ENCODE data around the gene NMRAL1.

NMRAL1 gene

DNA sequence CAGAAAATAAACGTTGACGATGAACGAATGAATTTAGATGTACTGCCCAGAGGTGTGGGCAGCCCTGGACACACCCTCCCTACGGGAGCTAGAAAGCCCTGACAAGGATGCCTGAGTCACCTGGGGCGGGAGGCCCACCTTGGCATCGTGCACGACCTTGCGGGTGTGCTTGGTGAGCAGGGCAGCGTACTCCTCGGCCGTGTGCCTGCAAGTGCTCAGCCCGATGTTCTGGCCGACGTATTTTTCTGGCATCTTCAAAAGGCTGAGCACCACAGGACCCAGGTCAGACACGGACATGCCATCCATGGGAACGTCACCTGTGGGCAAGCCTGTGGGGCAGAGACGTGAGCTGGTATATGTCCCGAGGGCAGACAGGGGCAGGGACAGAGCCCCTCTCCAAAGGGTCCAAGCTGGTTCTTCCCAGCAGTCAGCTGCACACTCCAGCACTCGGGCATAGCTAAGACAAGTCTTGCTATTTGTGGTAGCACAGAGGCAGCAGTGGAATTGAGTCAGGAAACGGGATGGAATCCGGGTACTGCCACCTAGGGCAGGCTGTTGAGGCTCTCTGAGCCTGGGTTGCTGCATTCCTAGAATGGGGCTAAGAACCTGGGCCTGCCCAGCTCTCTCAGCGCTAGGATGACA is 10.8 kb downstream of the NMRAL1 start:
- no peak for DNase-seq

DNA sequence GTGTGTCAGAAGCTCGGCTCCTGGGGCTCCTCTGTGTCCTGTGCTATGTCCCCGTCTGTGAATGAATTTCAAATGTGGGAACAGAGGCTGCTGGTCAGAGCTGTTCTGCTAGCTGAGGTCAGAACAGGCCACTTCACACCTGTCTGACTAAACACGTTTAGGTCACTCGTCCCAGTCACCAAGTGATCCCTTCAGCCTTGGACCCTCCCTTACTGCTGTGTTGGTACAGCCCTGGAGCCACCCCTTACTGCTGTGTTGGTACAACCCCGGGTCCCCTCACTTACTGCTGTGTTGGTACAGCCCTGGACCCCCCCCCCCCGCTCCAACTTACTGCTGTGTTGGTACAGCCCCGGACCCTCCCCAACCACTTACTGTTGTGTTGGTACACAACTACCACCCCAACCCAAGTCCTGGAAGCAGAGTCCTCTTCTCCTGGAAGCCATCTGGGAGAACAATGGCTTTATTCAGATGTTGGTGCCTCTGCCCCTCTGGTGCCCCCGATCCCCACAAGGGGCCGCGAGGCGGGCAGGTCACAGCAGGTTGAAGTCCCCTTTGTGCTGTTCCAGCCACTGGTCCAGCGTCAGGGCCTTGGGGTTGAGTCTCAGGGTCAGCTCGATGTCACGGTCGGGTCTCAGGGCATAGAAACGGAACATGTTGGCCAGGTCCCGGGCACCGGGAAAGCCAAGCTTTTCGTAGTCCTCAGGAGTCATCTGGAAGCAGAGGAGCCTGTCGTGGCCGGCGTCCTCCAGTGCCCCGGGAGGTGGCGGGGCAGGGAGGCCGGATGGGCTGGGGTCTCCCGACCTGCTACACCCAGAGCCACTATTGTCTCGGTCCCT is 13.0 kb downstream of the NMRAL1 start:
- DNase-seq = no peak

DNA sequence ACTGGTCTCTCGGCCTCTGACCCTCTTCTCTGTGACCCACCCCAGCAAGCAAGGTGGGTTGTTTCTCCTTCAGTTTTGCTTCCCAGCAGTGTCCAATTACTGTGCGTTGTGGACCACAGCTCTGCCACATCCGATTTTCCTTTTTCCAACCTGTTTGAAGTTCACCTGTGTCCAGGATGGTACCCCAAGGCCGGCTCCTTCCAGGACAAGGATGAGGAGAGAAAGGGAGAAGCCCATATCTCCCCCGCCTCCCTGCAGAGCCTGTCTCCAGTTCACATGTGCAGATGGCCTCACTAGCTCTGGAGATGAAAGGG is 13.5 kb downstream of the NMRAL1 start:
- DNase-seq = no peak

DNA sequence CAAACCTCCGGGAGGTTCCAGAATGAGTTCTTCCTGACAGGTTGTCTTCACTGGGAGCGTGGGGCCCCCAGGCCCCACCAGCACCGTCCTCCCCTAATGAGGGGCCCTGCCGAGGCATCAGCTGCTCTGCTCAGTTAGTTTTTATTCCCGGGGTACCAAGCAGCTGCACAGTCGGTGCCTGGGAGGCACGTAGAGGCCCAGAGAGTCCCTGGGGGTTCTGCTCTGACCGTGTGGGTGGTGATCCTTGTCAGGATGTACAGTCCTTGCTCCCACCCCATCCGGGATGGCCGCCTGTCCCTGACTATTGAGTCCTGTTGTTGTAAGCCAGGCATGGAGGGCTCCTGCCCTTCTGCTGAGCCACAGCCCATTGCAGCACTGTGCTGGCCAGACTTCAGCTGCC is 18.5 kb downstream of the NMRAL1 start:
- no peak for DNase-seq

DNA sequence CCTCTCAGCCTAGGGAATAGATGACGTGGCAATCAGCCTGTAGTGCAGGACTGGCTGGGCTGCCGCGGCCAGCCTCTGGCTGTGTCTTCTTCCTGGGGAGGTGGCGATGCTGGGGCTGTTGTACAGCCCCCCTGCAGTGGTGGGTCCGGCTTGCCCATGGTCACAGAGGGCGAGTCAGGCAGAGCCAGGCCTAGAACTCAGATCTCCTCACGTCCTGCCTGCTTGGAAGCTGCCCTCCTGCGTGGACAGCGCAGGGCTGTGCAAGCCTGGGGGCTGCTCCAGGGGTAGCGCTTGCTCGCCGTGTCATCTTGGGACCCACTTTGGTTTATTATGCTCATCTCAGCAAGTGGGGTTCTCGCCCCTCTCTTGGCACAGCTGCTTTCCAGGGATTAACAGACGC is 19.3 kb downstream of the NMRAL1 start:
- DNase-seq = no peak

DNA sequence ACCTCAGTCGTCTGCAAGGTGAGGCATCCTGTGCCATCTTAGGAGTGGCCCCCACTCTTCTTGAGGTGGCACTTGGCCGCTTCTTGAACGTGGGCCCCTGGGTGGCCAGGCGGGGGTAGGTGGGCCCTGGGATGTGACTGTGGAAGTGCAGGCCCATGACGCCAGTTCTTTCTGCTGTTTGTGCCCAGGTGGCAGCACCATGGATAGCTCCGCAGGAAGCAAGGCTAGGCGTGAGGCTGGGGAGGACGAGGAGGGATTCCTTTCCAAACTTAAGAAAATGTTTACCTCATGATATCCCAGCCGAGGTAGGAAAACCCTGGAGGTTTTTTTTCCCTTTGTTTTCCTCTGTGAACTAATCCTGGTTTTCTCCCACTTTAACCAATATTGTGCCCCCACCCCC is 19.8 kb downstream of the NMRAL1 start:
- DNase-seq = no peak

DNA sequence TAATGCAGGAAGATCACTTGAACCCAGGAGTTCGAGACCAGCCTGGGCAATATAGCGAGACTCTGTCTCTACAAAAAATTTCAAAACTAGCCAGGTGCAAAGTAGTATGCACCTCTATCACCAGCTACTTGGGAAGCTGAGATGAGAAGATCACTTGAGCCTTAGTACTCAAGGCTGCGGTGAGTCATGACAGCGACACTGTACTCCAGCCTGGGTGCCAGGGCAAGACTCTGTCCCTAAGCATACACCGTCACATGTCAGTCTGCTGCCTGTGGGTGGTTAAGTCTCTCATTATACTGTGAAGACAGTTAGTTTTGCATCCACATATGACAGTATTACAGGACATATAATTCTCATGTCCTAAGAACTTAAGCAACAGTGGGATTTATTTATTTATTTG is 21.8 kb downstream of the NMRAL1 start:
- DNase-seq = no peak

DNA sequence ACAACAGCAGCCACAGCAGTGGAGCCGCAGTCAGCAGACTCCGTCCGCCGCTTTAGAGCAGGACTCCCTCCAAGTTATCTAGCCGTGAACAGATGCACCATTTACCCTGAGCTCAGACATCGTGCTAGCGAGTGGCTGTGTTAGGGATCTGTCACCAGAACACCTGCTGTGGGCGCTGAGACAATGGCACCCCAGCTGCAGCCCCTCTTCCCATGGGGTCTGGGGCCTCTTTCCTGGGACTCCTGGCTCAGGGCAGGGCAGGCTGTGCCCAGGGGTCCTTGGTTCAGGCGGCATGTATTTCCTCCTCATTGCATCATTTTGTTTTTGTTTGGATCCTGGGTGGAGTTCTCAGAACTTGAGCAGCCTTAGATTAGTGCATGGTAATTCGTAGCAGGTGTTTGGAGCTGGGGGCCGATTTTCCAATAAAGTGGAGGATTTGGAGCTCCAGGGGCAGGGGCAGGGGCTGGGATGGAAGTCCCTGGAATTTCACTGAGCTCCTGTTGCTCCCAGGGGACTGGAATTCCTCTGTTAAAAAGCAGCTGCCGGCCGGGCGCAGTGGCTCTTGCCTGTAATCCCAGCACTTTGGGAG is 23.4 kb downstream of the NMRAL1 start:
- DNase-seq = no peak

DNA sequence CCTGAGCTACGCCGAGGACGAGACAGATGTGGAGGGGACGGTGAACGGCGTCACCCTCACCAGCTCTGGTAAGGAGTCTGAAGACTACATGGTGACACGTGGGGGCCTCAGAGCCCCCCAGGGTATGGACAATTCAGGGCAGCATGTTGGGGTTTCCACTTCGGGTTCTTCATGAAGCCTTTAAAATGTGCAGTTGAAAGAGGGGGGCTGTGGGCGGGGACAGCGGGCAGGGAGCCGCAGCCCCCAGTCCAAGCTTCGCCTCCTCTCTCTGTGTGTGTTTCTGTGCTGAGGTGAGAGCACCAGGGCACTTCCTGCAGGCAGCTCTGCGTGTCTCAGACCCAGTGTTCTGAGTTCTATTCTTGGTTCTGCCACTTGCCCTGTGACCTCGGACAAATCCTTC is 24.0 kb downstream of the NMRAL1 start:
- no peak for DNase-seq

DNA sequence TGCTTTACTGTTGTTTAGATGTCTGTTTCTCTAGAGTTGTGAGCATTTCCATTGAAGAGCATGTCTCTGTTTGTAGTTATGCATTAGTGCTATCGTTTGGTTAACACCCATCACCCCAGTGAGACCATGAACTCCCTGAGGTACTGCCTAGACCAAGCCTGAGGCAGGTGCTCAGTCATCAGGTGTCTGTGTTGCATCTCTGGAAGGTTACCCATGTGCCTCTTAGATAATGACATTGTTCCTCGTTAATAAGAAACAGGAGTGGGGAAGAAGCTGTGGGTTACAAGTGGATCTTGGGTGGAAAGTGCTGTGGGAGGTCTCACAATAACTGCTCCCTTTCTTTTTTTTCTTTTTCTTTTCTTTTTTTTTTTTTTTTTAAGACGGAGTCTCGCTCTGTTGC is 30.4 kb downstream of the NMRAL1 start:
- no peak for DNase-seq

DNA sequence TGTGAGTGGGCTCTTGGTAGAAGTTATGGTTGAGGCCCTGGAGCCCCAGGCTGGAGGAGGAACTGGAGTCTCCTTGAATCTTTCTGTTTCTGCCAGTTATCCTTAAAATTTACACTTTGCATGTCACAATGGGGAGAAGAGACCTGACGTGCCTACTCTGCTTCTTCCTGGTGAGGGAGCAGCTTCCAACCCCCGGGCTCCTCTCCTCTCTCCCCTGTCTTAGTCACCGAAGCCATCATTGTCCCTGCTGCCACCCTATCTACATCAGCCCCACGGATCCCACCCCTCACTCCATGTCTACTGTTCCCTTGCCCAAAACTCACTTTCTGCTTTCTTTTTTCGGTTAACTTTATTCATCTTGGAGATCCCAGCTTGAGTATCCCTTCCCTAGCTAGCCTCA is 31.2 kb downstream of the NMRAL1 start:
- DNase-seq = no peak

DNA sequence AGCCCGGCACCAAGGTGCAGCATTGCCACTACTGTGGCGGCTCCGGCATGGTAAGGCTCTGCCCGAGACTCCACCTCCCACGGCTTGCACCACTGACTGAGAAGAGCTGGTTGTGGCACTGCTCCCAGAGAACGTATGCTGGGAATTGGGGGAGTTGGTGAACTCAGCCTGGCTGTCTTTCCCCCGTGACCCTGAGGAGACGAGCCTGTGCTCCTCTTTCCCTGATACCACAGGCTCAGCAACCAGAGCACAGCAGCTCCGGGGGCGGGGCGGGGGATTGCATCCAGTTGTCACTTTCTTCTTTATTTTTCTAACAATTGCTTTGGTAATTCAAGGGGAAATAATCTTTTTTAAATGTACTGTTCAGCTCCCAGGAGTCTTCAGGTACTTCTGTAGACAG is 32.1 kb downstream of the NMRAL1 start:
- no peak for DNase-seq

DNA sequence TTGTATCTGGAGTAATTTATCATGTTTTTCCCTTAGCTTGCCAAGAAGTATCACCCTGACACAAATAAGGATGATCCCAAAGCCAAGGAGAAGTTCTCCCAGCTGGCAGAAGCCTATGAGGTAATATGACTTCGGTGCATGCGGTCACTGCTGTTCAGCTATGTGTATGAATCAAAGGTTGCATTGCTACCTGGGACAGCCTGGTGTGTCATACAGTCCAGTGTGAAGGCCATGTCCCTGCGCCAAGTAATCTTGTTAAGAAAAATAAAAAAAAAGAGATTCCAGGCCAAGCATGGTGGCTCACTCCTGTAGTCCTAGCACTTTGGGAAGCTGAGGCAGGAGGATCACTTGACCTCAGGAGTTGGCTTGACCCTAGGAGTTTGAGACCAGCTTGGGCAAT is 37.1 kb downstream of the NMRAL1 start:
- DNase-seq = no peak

DNA sequence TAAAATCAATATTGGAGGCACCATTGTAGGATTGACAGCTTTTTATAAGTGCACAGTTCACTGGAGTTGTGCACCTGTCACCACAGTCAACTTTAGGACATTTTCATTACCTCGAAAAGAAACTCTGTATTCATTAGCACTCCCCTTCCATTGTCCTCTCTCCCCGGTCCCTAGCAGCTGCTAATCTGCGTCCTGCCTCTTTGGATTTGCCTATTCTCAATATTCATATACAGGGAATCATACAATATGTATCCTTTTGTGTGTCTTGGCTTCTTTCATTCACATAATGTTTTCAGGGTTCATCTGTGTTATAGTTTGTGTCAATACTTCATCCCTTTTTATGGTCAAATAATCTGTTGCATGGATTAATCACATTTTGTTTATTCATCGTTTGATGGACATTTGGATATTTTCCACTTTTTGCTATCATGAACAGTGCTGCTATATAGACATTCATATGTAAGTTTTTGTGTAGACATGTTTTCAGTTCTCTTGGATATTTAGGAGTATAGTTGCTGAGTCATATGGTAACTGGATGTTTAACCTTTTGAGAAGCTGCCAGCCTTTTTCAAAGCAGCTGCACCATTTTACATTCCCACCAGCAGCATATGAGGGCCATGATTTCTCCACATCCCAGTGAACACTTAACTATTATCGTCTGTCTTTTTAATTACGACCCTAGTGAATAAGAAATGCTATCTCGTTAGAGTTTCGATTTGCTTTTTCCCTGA is 38.9 kb downstream of the NMRAL1 start:
- DNase-seq = no peak

DNA sequence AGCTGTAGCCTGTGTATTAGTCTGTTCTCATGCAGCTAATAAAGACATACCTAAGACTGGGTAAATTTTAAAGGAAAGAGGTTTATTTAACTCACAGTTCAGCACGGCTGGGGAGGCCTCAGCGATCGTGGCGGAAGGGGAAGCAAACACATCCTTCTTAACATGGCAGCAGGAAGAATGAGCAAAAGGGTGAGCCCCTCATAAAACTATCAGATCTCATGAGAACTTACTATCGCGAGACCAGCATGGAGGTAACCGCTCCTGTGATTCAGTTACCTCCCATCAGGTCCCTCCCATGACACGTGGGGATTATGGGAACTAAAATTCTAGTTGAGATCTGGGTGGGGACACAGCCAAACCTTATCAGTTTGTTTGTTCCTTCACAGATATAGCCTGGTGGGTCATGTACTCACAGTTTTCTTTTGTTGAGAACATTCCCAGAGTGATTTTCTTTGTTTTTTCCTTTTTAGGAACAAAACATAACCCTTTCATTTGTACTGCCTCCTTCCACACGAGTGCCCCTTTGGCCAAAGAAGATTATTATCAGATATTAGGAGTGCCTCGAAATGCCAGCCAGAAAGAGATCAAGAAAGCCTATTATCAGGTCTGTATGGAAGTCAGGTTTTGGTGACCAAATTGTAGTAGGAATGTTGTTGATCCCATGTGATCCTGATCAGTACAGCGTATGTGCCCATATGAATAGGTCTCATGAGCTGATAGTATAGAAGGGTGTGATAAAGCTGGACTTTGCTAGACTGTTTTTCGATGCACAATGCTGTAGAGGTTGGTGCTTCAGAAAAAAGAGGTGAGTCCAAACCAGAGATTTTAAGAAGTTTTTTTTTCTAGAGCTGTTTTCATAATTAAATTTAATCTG is 40.3 kb downstream of the NMRAL1 start:
- no peak for DNase-seq

DNA sequence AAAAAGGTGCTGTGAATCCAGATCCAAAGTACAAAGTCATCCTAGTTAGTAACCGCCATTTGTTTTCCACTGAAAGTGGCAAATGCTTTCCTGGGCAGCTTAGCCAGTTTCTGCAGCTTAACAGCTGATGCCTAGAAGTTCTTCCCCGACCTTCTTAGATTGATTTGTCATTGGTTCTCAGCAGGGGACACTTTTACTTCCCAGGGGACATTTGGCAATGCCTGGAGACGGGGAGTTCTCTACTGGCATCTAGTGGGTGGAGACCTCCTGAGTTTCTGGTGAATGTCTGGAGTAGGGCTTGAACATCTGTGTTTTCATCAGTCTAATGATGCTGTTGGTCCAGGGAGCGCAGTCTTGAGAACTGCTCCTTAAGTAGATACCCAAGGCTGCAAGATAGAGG is 41.2 kb downstream of the NMRAL1 start:
- no peak for DNase-seq

DNA sequence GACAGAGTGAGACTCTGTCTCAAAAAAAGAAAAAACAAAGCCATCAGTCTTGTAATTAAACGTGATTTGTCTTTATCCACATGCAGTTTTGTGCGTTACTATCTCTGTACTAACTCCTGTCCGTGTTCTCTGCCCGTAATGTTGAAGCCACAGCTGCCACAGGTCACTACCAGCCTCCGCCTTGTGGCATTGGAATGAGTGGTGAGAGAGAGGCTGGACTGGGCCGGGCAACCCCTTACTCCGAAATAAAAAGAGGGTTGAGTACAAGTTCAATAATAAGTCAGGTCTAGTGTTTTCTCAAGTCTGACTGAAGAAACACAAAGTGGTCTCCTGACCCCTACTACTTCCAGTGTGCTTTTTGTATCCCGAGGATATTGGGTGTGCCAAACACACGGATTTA is 43.4 kb downstream of the NMRAL1 start:
- no peak for DNase-seq

DNA sequence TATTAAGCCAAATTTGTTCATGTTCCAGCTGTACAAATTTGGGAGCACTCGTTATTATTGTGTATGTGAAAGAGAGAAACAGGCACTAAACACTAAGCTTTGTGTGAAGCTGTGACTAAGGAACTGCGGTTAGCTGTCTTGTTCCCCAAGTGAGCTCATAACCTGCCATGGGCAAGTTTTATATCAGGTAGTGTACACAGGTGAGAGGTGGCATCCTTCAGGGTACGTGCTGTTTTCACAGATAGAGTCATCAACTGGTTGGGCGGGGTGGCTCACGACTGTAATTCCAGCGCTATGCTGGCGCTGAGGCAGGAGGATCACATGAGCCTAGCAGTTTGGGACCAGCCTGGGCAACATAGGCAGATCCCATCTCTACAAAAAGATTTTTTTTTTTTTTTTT is 45.9 kb downstream of the NMRAL1 start:
- no peak for DNase-seq

DNA sequence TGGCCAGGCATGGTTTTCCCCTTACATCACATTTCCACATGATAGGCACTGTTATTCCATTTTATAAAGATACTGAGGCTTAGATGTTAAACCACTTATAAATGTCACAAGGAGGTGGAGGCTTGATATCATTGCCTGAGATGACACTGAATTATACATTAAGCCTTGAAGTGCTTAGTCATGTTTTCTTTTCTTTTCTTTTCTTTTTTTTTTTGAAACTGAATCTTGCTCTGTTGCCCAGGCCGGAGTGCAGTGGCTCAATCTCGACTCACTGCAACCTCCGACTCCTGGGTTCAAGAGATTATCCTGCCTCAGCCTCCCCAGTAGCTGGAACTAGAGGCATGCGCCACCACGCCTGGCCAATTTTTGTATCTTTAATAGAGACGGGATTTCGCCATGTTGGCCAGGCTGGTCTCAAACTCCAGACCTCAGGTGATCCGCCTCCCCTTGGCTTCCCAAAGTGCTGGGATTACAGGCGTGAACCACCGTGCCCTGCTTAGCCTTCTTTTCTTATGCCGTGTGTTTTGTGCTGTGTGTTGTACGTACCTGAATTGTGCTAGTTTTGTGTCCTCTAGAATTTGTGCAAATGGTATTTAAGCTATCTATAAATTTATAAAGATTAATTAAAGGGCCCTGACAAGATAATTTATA is 47.6 kb downstream of the NMRAL1 start:
- no peak for DNase-seq

DNA sequence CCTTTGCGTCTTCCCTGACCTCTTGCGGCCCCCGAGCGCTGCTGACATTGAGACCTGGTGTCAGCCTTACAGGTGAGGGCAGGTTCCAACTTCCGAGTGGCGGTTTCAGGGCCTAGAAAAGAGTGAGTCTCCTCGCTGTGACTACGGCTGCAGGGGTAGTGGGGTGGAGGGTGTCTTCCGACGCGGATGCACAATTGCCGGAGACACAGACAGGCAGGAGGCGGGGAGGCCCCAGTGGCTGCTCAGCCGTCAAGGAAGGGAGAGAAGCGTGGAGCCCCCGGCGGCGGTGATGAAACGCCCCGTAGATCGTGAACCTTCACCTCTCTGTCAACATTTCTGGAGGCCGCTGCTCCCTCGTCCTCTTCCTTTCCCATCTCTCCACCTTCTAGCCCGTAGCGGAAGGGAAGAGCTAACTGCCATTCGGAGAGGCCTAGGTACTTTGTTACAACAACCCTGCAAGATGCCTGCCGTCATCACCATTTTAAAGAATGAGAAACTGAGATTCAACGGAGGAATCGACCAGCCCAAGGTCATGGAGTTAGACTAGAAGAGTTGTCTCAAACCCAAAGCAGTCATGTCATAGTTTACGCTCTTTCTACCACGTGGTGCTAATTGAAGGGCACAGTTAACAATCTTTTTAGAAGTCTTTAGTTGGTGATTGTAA is 48.3 kb downstream of the NMRAL1 start:
- no peak for DNase-seq

DNA sequence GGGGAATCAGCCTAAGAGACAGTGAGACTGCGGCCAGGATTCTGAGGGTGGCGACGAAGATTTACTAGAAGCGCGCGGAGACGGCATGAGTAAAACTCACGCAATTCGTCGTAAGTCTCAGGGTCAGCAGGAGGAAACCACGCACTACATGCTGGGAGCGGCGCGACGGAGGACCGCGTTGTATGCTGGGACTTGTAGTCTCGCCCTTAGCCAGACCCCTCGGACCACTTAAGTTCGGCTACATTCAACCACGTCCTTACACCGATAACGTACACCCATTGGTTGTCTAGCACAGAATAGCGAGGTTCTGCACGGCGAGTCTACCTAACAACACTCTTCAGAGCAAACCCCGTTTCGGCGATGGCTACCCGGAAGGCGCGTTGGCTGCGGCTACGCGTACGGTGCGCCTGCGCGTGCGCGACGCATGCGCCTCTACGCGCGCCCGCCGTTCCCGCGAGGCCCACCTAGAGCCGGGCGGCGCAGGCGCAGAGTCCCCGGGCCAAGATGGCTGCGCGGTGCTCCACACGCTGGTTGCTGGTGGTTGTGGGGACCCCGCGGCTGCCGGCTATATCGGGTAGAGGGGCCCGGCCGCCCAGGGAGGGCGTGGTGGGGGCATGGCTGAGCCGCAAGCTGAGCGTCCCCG is 48.9 kb downstream of the NMRAL1 start, which contains the start of gene DNAJA3:
TSS of gene DNAJA3 (plus strand) at position 491 of the 643 bp plus-strand sequence. CDS start at position 505, 14 bp downstream.
- DNase-seq = peak; percentile 84
